Measurements from ENCODE around the gene TRIM66.

DNA sequence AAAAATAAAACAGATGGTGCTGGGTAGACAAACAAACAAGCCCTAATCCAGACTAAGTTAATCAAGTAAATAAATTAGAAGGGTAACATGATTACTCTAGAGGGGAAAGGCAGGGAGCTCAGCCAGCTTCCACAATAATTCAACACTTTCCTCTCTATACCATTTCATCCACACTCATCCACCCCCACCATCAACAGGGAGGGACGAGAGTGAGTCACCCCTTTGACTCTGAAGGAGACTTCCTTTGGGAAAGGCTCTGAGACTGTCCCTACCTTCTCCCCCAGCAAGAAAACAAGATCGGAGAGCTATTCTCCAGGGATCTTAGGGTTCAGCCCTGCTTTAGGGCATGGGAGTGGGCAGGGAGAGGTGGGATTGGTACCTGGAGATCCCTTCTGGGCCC is 33.1 kb downstream of the TRIM66 start:
- TF ChIP-seq POLR2A (IDR thresholded peaks at IDR 0.05) = no peak
- no peak for TF ChIP-seq CTCF (IDR thresholded peaks at IDR 0.05)
